Dermis blood vessel endothelial cell (primary cell): ENCODE data around the gene HLA-G. TPM values are rescaled to one million over a fixed set of nuclear protein-coding genes. Genes with fewer than 3 reads are reported as not detected.

Experiments
- DNase-seq: peaks from one replicate; pipeline ENCODE4 v3.0.0; 2010
- total RNA-seq: library from RNA; depleted of rRNA; stranded (reverse); fragments of >200 nt; gene quantifications from 2 replicates; pipeline ENCODE4 v1.2.3, GENCODE V29; 2014

The HLA-G gene
- total RNA-seq, 1 donor from 2014 or later = not detected

DNA sequence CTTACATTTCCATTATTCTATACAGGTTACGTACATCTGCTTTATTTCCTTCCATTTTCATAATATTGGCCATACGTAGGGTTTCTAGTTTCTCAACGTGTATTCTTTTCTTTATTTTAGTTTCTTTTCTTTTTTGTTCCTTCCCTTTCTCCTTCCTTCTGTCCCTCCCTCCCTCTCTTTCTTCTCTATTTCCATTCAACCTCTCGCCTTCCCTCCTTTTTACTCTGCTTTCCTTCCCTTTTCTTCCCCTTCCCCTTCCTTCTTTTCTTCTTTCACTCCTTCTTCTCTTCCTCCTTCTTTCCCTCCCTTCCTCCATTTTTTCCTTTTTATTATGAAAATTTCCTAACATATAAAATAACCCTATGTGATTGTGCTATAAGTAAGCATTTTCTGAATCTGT, 8.7 kb upstream of the HLA-G start:
- no peak for DNase-seq

DNA sequence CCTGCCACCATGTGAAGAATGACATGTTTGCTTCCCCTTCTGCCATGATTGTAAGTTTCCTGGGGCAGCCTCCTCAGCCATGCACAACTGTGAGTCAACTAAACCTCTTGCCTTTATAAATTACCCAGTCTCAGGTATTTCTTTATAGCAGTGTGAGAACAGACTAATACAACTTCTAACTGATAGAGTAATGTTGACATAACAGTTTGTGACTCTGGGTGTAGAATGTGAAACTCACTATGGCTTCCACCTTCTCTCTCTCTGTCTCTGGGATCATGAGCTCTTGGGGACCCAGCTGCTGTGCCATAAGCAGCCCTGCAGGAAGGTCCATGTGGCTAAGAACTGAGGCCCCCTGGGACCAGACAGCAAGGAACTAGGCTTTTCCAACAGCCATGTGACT, 3.5 kb upstream of the HLA-G start:
- DNase-seq = no peak

DNA sequence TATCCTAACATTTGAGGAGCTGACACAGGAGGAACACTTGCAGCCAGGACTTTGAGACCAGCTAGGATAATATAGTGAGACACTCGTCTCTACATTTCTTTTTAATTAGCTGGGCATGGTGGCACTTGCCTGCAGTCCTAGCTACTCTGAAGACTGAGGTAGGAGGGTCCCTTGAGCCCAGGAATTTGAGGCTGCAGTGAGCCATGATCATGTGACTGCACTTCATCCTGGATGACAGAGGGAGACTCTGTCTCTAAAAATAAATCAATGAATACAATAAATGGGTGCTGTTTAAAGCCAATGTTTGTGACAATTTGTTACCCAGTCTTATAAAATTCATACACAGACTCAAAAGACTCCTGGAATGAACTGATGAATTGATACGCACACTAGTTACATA, 1.8 kb upstream of the HLA-G start:
- DNase-seq = no peak

DNA sequence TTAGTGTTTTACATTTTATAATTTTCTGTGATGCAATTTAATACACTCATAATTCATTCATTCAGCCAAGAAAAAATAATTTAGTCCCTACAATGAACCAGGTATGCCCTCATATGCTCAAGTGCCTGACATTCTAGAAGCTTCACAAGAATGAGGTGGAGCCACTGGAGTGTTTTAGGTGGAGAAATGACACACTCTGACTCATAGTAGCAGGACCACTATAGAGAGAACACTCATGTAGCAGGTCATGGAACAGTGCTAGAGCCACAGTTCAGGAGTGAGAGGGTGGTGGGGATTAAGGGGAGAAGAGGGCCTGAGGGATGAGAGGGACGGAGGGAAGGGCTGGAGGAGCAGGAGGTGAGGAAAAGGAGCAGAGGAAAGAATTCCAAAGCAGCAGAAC, 1.4 kb upstream of the HLA-G start:
- DNase-seq = no peak

GRCh38 chr6:29828471-29828797, 809 bp downstream of the HLA-G start:
- no peak for DNase-seq

GRCh38 chr6:29829766-29830165, 2.1 kb downstream of the HLA-G start:
- DNase-seq = no peak

- DNase-seq = no peak
Observed at GRCh38 chr6:29830409-29830808, 2.8 kb downstream of the HLA-G start.

DNA sequence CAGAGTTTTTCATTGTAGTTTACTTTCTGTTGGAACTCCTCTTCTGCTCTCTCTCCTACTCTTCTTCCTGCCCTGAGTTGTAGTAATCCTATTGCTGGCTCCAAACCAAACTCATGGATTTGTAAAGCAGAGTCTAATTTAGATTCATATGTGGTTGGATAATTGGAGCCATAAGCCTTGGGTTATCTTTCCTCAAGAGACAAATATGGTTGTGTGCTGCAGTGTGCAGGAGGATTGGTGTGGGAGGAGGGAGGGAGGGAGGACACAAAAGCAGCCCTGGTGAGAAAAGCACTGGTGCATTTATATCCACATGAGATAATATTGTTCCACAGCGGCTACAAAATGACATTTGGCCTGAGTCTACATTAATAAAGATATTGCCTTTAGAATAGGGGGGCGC, 4.2 kb downstream of the HLA-G start:
- no peak for DNase-seq

GRCh38 chr6:29834564-29835436, 7.2 kb downstream of the HLA-G start:
- DNase-seq = peak; percentile 40

GRCh38 chr6:29839917-29840316, 12.3 kb downstream of the HLA-G start:
- DNase-seq = no peak

DNA sequence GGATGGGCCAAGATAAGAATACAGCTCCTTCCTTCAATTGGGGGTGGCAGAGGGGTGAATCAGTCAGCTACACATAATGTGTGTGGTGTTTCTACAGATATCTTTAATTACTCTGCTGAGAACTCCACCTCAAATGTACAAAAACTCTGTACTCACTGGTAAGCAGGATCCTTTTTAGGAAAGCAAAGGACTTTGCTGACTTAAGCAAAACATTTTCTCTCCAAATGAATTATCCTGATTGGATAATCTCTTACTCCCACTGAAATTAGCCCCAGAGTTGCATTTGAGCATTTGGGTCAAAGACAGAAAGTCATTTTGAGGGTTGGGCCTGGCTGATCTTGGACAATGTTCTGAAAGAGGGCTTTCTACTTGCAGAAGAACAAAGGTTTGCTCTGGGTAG, 13.4 kb downstream of the HLA-G start:
- DNase-seq = no peak

- DNase-seq = no peak
Observed at GRCh38 chr6:29845405-29846006, 17.9 kb downstream of the HLA-G start.

DNA sequence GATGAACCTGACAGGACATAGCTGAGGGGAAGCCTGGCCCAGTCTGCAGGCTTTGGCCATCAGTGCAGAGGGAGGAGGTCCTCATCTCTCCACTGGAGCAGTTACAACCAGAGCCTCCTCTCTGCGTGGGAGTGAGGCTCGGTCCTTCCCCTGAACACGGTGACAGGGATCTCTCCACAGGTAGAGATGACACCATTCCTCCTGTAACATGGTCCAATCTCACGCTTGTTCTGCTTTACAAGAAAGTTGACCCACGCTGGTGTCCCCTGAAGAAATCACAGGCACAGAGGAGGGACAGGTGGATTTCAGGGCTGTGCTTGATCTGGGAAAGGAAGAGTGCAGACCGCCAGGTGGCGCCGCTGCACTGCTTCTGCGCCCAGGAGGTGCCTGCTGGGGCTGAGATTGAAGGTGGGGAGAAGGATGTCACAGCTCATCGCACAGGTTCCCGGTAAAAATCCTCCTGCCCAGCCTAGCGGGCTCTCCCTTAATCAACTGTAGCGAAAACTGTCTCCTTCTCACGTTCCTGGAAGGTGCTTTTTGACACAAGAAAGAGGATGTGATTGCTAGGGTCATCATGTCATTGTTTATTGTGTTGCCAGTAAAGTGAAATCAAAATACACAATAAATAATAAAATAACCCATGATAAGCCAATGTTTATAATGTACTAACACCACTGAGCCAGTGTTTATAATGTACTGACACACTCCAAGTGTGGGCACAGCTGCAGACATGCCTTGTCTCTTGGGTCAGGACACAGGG, 20.4 kb downstream of the HLA-G start:
- peak; percentile 80 for DNase-seq

- DNase-seq = no peak
Observed at GRCh38 chr6:29850011-29850553, 22.5 kb downstream of the HLA-G start.

GRCh38 chr6:29851190-29851589, 23.6 kb downstream of the HLA-G start:
- DNase-seq = no peak

DNA sequence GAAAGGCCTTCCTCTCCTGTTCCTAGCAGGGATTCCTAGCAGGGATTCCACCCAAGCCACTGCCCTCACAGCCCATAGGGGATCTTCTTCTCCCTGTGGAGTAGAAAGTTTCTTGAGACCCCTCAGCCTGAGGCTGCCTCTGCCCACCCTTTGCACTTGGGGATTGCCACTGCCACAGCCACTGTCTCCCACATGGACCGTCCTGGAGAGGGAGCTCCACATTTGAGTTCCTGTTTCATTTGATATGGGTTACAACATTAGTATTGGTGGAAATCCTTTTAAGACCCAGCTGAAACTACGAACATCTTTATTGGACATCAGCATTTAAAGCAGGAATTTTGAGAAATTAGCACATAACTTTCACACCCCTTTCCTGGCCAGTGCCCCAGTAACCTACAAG, 25.6 kb downstream of the HLA-G start:
- no peak for DNase-seq

- DNase-seq = no peak
Observed at GRCh38 chr6:29858006-29858405, 30.4 kb downstream of the HLA-G start.

DNA sequence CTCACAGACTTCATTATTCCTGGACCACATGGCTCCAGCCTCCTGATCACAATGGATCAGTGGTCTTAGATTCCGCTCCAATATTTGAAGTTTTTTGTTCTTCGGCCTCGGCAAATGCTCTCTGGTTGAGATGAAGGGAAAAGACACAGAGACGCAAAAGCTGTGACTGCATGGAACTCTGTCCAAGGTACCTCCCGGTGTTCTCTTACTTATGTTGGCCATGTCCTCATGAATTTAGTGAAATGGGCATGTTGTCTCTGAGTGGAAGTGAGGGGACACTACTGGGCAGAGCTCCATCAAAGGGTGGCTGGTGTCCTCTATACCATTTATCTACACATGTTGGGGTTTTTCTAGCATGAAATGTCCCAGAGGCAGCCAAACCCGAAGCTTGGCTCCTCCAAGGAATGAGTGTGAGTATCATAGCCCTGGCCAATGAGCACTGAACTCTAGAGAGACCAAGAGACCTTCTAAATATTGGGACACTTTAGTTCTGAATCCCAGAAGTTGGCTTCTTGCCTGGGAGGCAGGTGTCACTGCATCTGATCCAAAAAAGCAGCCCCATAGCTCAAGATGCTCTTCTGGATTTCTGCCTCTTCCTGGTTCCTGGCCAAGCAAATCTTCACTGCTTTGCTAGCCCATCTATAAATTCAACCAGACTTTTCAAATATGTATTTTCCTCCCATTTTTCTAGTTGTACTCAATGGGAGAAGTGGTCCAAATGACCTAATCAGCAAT, 34.1 kb downstream of the HLA-G start:
- DNase-seq = no peak

DNA sequence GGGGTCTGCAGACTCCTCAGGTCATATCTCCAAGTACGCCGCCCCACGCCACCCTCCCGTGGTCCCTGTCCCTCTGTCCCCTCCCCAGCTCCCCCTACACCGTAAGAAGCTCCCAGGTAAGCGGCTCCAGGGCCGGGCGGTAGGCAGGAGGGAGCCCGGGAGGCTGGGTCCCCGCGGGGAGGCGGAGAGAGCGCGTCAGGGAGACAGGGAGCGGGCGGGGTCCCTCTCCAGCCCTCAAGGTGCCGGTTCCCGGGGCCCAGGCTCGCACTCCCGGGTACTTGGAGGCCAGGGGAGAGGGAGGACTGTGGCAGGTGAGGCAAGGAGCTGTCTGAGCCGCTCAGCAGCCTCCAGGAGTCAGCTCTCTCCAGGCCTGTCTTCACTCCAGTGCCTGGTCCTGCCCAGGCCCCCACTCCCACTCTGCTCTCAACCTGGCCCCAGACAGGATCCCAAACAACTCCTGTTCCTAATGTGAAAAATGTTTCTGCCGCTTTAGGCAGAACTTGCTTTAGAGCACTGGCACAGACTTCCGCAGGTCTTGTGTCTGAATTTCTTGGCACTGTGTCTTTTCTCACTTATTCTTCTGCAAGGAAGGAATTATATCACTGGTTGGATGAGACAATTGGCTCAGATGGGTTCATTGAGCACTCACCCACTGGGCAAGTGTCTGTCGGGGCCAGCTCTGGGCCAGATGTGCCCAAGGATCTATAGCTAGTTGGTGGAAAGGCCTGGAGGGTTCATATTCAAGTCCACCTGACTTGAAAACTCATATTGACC, 36.6 kb downstream of the HLA-G start:
- DNase-seq = no peak

DNA sequence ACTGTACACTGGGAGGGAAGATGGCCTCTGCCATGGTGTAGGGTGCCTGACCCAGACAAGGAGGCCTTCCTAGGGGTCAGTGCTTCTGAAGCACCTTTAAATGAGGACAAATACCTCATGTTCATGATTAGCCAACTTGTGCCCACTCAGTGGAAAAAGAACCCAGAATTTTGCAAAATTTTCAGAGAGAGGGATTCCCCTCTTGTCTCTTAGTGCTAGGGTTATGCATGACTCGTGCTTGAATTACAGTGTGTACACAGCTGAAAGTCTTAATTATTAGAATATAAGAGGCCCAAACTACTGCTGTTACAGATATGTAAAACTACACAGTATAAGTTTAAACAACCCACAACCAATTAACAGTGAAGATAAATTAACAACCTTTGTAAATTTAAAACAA, 38.0 kb downstream of the HLA-G start:
- DNase-seq = no peak

DNA sequence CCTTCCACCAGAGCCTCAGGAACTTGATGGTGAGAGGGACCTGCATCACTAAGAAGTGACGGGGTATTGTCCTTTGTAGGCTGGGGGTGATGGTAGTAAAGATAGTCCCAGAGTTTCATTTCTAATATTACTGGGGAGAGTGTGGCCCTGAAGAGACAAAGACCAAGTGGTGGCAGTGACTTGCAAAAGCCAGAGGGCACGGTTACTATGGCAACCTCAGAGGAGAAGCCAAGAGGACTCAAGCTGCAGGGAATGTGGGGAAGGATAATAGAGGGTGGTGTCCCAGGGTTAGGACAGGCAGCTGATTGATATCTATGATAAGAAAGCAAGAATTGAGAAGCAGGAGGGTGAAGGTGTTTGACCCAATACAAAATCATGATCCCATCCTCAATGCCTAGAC, 42.5 kb downstream of the HLA-G start:
- DNase-seq = no peak

DNA sequence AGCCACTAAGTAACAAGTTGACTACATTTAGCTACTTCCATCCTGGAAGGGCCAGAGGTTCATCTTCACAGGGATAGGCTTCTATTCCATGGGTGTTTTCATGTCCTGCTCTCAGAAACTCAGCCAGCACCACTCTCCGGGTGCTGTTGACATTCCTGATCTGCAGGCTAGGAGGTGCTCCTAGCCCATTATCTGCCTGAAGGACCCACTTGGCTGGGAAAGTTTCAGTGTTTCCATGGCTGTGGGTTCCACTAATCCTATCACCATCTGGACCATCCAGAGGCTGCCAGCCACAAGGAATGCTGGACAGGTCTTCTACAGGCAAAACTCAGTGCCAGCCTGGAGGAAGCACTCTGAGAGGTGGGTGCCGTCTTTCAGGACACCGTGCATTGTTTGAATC, 45.2 kb downstream of the HLA-G start:
- DNase-seq = no peak
